Measurements from ENCODE around the gene KAT8.
"Not testable (repeated sequence)": the region's sequence is repeated elsewhere in the genome, so short reads cannot be mapped to it uniquely, and the experiment has no call there.

Gene KAT8

GRCh38 chr16:31148896-31149295, 31.4 kb downstream of the KAT8 start:
- no peak for DNase-seq (ENCODE audit: low spot score)

DNA sequence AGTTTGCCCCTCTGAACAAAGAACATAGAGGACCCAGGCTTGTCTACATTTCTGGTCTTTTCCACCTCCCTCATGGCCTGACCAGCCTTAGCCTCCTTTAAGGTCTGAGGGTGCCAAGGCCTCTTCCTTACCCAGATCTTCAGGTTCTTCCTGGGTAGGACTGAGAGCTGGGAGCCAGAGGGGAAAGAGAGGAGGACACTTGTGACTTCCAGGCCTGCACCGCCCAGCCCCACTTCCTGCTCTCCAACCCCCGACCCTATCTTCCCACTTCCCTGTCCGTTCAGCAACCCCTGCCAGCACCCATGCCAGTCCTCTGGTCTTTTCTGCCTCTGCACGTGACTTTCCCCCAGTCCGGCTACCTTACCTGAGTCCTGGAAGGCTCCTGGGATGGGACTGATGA, 31.9 kb downstream of the KAT8 start:
- no peak for DNase-seq (ENCODE audit: low spot score)

- no peak for DNase-seq (ENCODE audit: low spot score)
These were observed 32.7 kb downstream of the KAT8 start, which contains the start of gene PRSS36 for GRCh38 chr16:31149894-31150890. Gene PRSS36, minus strand, starts transcription at chr16:31150066. Its CDS starts 31 bp downstream, at chr16:31150035.

DNA sequence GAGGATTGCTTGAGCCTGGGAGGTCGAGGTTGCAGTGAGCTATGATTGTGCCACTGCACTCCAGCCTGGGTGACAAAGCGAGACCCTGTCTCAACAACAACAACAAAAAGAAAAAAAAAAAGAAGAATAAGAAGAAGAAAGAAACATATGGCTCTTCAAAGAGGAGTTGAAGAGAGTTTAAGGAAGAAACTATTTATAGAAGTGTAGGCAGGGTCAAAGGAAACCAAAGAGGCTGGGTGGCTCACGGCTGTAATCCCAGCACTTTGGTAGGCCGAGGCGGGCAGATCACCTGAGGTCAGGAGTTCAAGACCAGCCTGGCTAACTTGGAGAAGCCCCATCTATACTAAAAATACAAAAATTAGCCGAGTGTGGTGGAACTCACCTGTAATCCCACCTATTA, 33.5 kb downstream of the KAT8 start:
- DNase-seq (ENCODE audit: low spot score): not testable (repeated sequence)

DNA sequence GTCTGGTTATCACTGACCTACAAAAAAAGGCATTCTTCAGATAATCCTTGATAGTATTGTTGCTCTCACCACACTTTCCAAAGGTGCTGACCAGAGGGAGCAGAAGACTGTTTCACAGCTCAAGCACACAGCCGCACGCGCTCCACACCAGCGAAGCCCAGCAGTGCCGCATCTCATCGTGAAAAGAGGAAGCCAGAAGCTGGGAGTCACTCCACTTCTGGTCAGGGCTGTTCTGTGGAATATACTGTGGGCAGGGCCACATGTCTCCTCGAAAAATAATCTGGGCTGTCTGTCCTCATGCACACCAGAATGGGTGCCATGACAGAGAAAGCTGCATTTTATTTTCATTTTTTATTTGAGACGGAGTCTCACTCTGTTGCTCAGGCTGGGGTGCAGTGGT, 39.7 kb downstream of the KAT8 start:
- DNase-seq (ENCODE audit: low spot score): no peak

GRCh38 chr16:31167315-31167714, 49.9 kb downstream of the KAT8 start:
- DNase-seq (ENCODE audit: low spot score): no peak

DNA sequence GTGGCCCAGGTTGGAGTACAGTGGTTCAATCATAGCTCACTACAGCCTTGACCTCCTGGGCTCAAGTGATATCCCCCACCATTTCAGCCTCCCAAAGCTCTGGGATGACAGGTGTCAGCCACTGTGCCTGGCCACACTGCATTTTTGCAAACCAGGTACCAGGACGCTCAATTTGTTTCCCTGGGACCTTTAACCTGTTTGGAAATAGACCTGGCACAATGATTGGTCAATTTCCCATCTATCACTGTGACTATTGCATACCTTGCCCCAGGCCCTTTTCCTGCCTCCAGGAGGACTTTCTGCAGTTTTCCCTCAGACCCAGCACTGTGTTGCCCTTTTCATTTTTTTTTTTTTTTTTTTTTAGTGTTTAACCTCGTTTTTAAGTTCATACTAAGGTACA, 51.4 kb downstream of the KAT8 start:
- DNase-seq (ENCODE audit: low spot score): no peak

- DNase-seq (ENCODE audit: low spot score): not testable (repeated sequence)
These were observed 52.6 kb downstream of the KAT8 start for GRCh38 chr16:31170048-31170447.

DNA sequence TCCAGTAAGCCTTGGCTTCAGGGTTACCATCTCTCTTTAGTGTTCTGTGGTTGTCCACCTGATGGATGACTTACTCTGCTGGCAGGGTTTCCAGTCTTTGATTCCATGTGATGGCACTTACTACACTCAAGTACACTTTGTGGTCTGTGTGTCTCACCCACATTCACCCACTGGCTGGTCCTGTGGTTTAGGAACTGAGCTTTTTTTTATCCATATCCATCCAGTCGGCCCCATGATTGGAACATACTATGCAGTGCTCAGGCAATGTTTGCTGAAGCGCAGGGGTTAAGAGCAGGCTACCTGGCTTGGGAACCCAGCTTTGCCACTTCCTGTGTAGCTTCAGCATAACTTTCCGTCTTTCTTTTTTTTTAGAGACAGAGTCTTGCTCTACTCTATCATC, 59.7 kb downstream of the KAT8 start:
- DNase-seq (ENCODE audit: low spot score): peak; percentile 48

- no peak for DNase-seq (ENCODE audit: low spot score)
These were observed 61.8 kb downstream of the KAT8 start for GRCh38 chr16:31179219-31179746.

GRCh38 chr16:31179747-31180459, 62.4 kb downstream of the KAT8 start, which contains the start of gene FUS:
Gene FUS, plus strand, starts transcription at chr16:31180139. Its CDS starts 76 bp downstream, at chr16:31180215.
- peak; percentile 92 for DNase-seq (ENCODE audit: low spot score)

All from CD4-positive, alpha-beta T cell treated with Interleukin-15 for 4 hours (primary cell).